KMS-11 (cell line): ENCODE results near the gene ANKRD27.

ENCODE experiments used
- H2AFZ ChIP-seq: fragments of 200-600 bp; sonication (generic); 2 replicates; pipeline ENCODE4 v1.6.1; 2016; ENCODE audit warnings: antibody characterized with exemption, mixed run types, low read depth
- H3K27ac ChIP-seq: fragments of 200-600 bp; sonication (generic); 2 replicates; pipeline ENCODE4 v1.6.1; 2016; ENCODE audit warnings: mild to moderate bottlenecking, mixed run types
- H3K27me3 ChIP-seq: fragments of 200-600 bp; sonication (generic); 2 replicates; pipeline ENCODE4 v1.6.1; 2017; ENCODE audit warnings: mild to moderate bottlenecking, low read depth, mixed run types, moderate library complexity; ENCODE audit not compliant: insufficient read depth
- H3K36me3 ChIP-seq: fragments of 200-600 bp; sonication (generic); 2 replicates; pipeline ENCODE4 v1.6.1; 2017; ENCODE audit warnings: mild to moderate bottlenecking, mixed run types; ENCODE audit not compliant: insufficient read depth
- H3K4me1 ChIP-seq: fragments of 200-600 bp; sonication (generic); 2 replicates; pipeline ENCODE4 v1.6.1; 2016; ENCODE audit warnings: mild to moderate bottlenecking, low read depth, mixed run types; ENCODE audit not compliant: poor library complexity, severe bottlenecking
- H3K4me2 ChIP-seq: fragments of 200-600 bp; sonication (generic); 2 replicates; pipeline ENCODE4 v1.7.0; 2016; ENCODE audit warnings: mild to moderate bottlenecking, mixed run types
- H3K4me3 ChIP-seq: fragments of 200-600 bp; sonication (generic); IDR thresholded peaks from 2 replicates; pipeline ENCODE4 v1.6.1; 2017; ENCODE audit warnings: low read depth, low read length, mixed read lengths; ENCODE audit not compliant: insufficient read depth
- H3K79me2 ChIP-seq: fragments of 200-600 bp; sonication (generic); 2 replicates; pipeline ENCODE4 v1.6.1; 2016; ENCODE audit warnings: low read depth, mixed run types; ENCODE audit not compliant: insufficient read depth
- H3K9ac ChIP-seq: fragments of 200-600 bp; sonication (generic); 2 replicates; pipeline ENCODE4 v1.6.1; 2016; ENCODE audit warnings: mild to moderate bottlenecking, mixed run types
- H4K20me1 ChIP-seq: fragments of 200-600 bp; sonication (generic); 2 replicates; pipeline ENCODE4 v1.6.1; 2016; ENCODE audit warnings: mild to moderate bottlenecking, mixed run types; ENCODE audit not compliant: insufficient read depth
- TF ChIP-seq, protein P1 (sequence below): fragments of 200-600 bp; sonication (generic); conservative IDR thresholded peaks from 2 replicates; pipeline ENCODE4 v1.6.1; 2017; ENCODE audit warnings: low read depth, mild to moderate bottlenecking, antibody characterized with exemption, low read length, moderate library complexity, mixed read lengths

Gene ANKRD27

DNA sequence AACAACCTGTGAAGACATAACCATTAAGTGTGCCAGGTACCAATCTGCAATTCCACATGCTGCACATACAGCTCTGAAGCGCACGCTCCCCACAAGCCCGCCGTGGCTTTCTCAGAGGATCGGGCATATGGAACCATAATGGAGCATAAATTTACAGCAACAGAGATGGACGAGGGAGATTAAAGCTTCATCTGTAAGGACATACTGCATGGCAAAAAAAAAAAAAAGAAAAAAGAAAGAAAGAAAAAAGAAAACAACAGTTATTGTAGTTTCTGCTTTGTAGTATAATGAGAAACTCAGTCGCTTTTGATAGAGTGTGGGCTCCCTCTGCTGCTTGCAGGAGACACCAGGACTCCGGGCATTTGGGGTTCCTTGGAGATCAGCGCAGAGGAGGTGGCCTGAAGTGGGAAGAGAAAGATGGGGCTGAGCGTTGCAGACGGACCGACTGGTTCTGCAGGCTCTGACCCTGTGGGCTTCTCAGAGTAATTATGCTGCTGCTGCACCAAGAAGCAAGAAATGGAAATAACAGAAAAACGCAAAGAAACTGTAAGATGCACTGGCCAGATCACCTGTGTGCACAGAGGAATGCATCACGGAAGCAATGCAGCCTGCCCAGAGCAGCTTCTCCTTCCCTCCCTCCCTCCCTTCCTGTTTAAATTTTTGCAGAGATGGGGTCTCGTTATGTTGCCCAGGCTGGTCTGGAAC is 104.7 kb downstream of the ANKRD27 start:
- TF ChIP-seq, protein P1, sequence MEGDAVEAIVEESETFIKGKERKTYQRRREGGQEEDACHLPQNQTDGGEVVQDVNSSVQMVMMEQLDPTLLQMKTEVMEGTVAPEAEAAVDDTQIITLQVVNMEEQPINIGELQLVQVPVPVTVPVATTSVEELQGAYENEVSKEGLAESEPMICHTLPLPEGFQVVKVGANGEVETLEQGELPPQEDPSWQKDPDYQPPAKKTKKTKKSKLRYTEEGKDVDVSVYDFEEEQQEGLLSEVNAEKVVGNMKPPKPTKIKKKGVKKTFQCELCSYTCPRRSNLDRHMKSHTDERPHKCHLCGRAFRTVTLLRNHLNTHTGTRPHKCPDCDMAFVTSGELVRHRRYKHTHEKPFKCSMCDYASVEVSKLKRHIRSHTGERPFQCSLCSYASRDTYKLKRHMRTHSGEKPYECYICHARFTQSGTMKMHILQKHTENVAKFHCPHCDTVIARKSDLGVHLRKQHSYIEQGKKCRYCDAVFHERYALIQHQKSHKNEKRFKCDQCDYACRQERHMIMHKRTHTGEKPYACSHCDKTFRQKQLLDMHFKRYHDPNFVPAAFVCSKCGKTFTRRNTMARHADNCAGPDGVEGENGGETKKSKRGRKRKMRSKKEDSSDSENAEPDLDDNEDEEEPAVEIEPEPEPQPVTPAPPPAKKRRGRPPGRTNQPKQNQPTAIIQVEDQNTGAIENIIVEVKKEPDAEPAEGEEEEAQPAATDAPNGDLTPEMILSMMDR: peak; percentile 78
- Histone ChIP-seq H2AFZ (no peak overlapping the region), H3K36me3 (no peaks in the 10 kb centered on the region), H4K20me1 (no peaks in the 10 kb centered on the region), H3K9ac (no peak overlapping the region), H3K27ac (no peak overlapping the region), H3K4me2 (no peak overlapping the region), H3K27me3 (no peaks in the 10 kb centered on the region), H3K4me3 (no peak overlapping the region), H3K79me2 (no peaks in the 10 kb centered on the region), H3K4me1 (no peaks in the 10 kb centered on the region)

DNA sequence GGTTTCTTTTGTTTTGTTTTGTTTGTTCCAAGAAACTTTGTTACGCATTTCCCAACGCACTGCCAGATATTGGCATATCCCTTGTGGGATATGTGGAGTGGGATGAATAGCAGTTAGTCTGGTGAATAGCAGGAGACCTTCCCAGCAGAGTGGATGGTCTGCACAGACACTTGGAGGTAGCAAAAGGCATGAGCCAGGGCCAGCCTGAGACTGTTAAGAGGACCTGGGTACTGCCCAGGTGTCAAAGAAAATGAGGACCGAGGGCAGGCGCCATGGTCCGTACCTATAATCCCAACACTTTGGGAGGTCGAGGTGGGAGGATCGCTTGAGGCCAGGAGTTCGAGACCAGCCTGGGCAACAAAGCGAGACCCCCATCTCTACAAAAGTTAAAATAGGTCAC is 107.5 kb downstream of the ANKRD27 start:
- no peaks in the 10 kb centered on the region for H3K4me1 ChIP-seq
- no peaks in the 10 kb centered on the region for H3K36me3 ChIP-seq
- TF ChIP-seq, protein P1: no peak
- H3K27ac ChIP-seq: no peak overlapping the region
- no peaks in the 10 kb centered on the region for H3K79me2 ChIP-seq
- no peak overlapping the region for H3K4me2 ChIP-seq
- no peak overlapping the region for H3K9ac ChIP-seq
- H3K4me3 ChIP-seq: no peak overlapping the region
- H4K20me1 ChIP-seq: no peaks in the 10 kb centered on the region
- no peak overlapping the region for H2AFZ ChIP-seq
- no peaks in the 10 kb centered on the region for H3K27me3 ChIP-seq

DNA sequence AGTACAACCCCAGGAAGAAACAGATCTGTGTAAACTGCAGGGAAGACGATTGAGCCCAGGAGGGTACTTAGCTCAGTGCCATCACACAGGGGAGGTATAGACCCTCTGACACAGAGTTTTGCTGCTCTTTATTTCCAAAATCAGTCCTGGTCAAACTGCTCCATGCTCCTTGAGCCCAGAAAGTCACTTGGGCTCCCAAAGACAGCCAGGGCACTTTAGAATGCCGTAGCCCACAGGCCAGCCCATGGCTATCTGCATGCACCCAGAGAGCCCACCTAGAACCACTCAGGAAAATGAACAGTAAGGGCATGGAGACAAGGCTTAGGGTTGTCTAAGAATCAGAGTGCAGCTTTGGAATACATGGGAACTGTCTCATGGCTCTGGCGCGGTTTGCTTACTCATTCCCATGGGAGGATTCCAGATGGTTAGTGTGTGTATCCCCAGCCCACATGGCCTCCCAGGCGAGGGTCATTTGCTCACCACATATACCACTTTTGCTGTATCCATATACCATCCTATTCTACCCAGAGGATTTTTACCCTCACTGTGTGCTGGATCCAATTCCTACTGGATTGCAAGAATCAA is 108.6 kb downstream of the ANKRD27 start:
- Histone ChIP-seq H4K20me1 (no peaks in the 10 kb centered on the region), H3K4me1 (no peaks in the 10 kb centered on the region), H2AFZ (no peak overlapping the region), H3K79me2 (no peaks in the 10 kb centered on the region), H3K4me2 (no peak overlapping the region), H3K36me3 (no peaks in the 10 kb centered on the region), H3K27ac (no peak overlapping the region), H3K27me3 (no peaks in the 10 kb centered on the region), H3K4me3 (no peak overlapping the region), H3K9ac (no peak overlapping the region)
- TF ChIP-seq, protein P1: no peak

DNA sequence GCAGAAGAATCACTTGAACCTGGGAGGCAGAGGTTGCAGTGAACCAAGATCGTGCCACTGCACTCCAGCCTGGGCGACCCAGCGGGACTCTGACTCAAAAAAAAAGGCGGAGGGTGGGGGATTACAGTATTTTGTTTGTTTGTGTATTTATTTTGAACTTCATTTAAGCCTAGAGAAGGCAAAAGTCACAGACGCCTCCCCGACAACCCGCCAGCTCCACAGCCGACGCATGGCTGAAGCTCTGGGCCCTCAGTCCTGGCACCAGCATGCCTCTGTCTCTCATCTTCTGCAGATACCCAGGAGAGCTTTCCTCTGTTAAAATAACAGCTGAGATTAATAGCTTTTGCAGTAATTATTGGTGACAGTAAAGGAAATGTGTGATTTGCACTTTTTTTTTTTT is 111.2 kb downstream of the ANKRD27 start:
- no peak overlapping the region for H3K27ac ChIP-seq
- TF ChIP-seq, protein P1: no peak

More for the DNA sequence above, 111.2 kb downstream of the ANKRD27 start:
- H3K9ac ChIP-seq: no peak overlapping the region
- no peaks in the 10 kb centered on the region for H3K27me3 ChIP-seq
- no peak overlapping the region for H3K4me2 ChIP-seq
- H3K4me3 ChIP-seq: no peak overlapping the region
- H3K79me2 ChIP-seq: no peaks in the 10 kb centered on the region
- H2AFZ ChIP-seq: no peak overlapping the region
- H3K36me3 ChIP-seq: no peaks in the 10 kb centered on the region
- no peaks in the 10 kb centered on the region for H4K20me1 ChIP-seq
- no peaks in the 10 kb centered on the region for H3K4me1 ChIP-seq
